Measurements from ENCODE around the gene CALML3. TPM values are rescaled to one million over a fixed set of nuclear protein-coding genes. Genes with fewer than 3 reads are reported as not detected.
A peak's percentile ranks its signal among the peaks of the same experiment; 100 is the strongest.

CALML3 gene
- total RNA-seq, 2 experiments from 2014 or later, result not detected

GRCh38 chr10:5570007-5570655 is 45.4 kb downstream of the CALML3 start:
- DNase-seq (no peak), ATAC-seq (ENCODE audit: low read depth) (no peak)
- POLR2A ChIA-PET, result no interaction called here
- peaks cover 3% of the 10 kb centered on the region for H3K9me3 Mint-ChIP-seq
- no peak overlapping the region for H3K4me3 Mint-ChIP-seq
- H3K27me3 Mint-ChIP-seq, result peaks cover 6% of the 10 kb centered on the region
- no peak overlapping the region for H3K27ac Mint-ChIP-seq
- no peaks in the 10 kb centered on the region for H3K36me3 Mint-ChIP-seq
- peaks cover 8% of the 10 kb centered on the region for H3K4me1 Mint-ChIP-seq

GRCh38 chr10:5570979-5571810 is 46.4 kb downstream of the CALML3 start:
- H3K4me1 Mint-ChIP-seq, result peaks cover 8% of the 10 kb centered on the region
- H3K27ac Mint-ChIP-seq, result no peak overlapping the region
- H3K36me3 Mint-ChIP-seq, result no peaks in the 10 kb centered on the region
- ATAC-seq (ENCODE audit: low read depth) (no peak), DNase-seq (no peak)
- H3K9me3 Mint-ChIP-seq, result peaks cover 3% of the 10 kb centered on the region
- H3K27me3 Mint-ChIP-seq, result peaks cover 6% of the 10 kb centered on the region
- H3K4me3 Mint-ChIP-seq, result no peak overlapping the region
- POLR2A ChIA-PET, result no interaction called here

GRCh38 chr10:5571826-5572225 is 47.1 kb downstream of the CALML3 start:
- POLR2A ChIA-PET, result no interaction called here
- no peak overlapping the region for H3K4me3 Mint-ChIP-seq
- peaks cover 6% of the 10 kb centered on the region for H3K27me3 Mint-ChIP-seq
- ATAC-seq (ENCODE audit: low read depth) (no peak), DNase-seq (no peak)
- peaks cover 3% of the 10 kb centered on the region for H3K9me3 Mint-ChIP-seq
- H3K36me3 Mint-ChIP-seq, result no peaks in the 10 kb centered on the region
- H3K27ac Mint-ChIP-seq, result no peak overlapping the region
- peaks cover 3% of the 10 kb centered on the region for H3K4me1 Mint-ChIP-seq

GRCh38 chr10:5573319-5573950 is 48.7 kb downstream of the CALML3 start:
- peaks cover 3% of the 10 kb centered on the region for H3K4me1 Mint-ChIP-seq
- DNase-seq (no peak), ATAC-seq (ENCODE audit: low read depth) (no peak)
- no peaks in the 10 kb centered on the region for H3K36me3 Mint-ChIP-seq
- POLR2A ChIA-PET, result no interaction called here
- H3K27ac Mint-ChIP-seq, result no peak overlapping the region
- H3K27me3 Mint-ChIP-seq, result peaks cover 6% of the 10 kb centered on the region
- H3K9me3 Mint-ChIP-seq, result peaks cover 5% of the 10 kb centered on the region
- no peak overlapping the region for H3K4me3 Mint-ChIP-seq

GRCh38 chr10:5573968-5574641 is 49.3 kb downstream of the CALML3 start:
- no peaks in the 10 kb centered on the region for H3K36me3 Mint-ChIP-seq
- H3K4me1 Mint-ChIP-seq, result no peaks in the 10 kb centered on the region
- H3K4me3 Mint-ChIP-seq, result no peak overlapping the region
- H3K27ac Mint-ChIP-seq, result no peak overlapping the region
- POLR2A ChIA-PET, result no interaction called here
- H3K9me3 Mint-ChIP-seq, result peaks cover 2% of the 10 kb centered on the region
- DNase-seq (no peak), ATAC-seq (ENCODE audit: low read depth) (no peak)
- H3K27me3 Mint-ChIP-seq, result peaks cover 2% of the 10 kb centered on the region

GRCh38 chr10:5574642-5575131 is 49.9 kb downstream of the CALML3 start:
- DNase-seq, result peak; percentile 15
- H3K27ac Mint-ChIP-seq, result no peak overlapping the region
- H3K27me3 Mint-ChIP-seq, result peaks cover 2% of the 10 kb centered on the region
- POLR2A ChIA-PET, result no interaction called here
- H3K4me1 Mint-ChIP-seq, result no peaks in the 10 kb centered on the region
- no peak for ATAC-seq (ENCODE audit: low read depth)
- peaks cover 2% of the 10 kb centered on the region for H3K9me3 Mint-ChIP-seq
- H3K4me3 Mint-ChIP-seq, result no peak overlapping the region
- no peaks in the 10 kb centered on the region for H3K36me3 Mint-ChIP-seq

- Mint-ChIP-seq H3K27ac (no peak overlapping the region), H3K27me3 (peaks cover 2% of the 10 kb centered on the region), H3K4me1 (no peaks in the 10 kb centered on the region), H3K4me3 (no peak overlapping the region), H3K36me3 (no peaks in the 10 kb centered on the region), H3K9me3 (peaks cover 2% of the 10 kb centered on the region)
- POLR2A ChIA-PET, result no interaction called here
- ATAC-seq (ENCODE audit: low read depth), result no peak
- no peak for DNase-seq
These were observed 50.4 kb downstream of the CALML3 start for GRCh38 chr10:5575144-5575481.

GRCh38 chr10:5575482-5576153 is 50.9 kb downstream of the CALML3 start:
- no peak overlapping the region for H3K4me3 Mint-ChIP-seq
- POLR2A ChIA-PET, result no interaction called here
- peaks cover 2% of the 10 kb centered on the region for H3K9me3 Mint-ChIP-seq
- ATAC-seq (ENCODE audit: low read depth) (no peak), DNase-seq (peak; percentile 17)
- no peaks in the 10 kb centered on the region for H3K4me1 Mint-ChIP-seq
- peaks cover 2% of the 10 kb centered on the region for H3K27me3 Mint-ChIP-seq
- no peak overlapping the region for H3K27ac Mint-ChIP-seq
- no peaks in the 10 kb centered on the region for H3K36me3 Mint-ChIP-seq

GRCh38 chr10:5576154-5576748 is 51.5 kb downstream of the CALML3 start:
- ATAC-seq (ENCODE audit: low read depth) (no peak), DNase-seq (peak; percentile 2)
- no peak overlapping the region for H3K27ac Mint-ChIP-seq
- no peaks in the 10 kb centered on the region for H3K4me1 Mint-ChIP-seq
- peaks cover 2% of the 10 kb centered on the region for H3K27me3 Mint-ChIP-seq
- H3K36me3 Mint-ChIP-seq, result no peaks in the 10 kb centered on the region
- H3K9me3 Mint-ChIP-seq, result peaks cover 2% of the 10 kb centered on the region
- no peak overlapping the region for H3K4me3 Mint-ChIP-seq
- POLR2A ChIA-PET, result no interaction called here

Other genes with a start within 250 kb of the CALML3 start
- not detected for gene UCN3, start 160.0 kb upstream of the CALML3 start, total RNA-seq
- not detected for gene TUBAL3, start 120.1 kb upstream of the CALML3 start, total RNA-seq
- gene NET1, start 112.4 kb upstream of the CALML3 start, total RNA-seq, result 10 to 100 TPM; 20.3 to 22.7 TPM
- not detected for gene CALML5, start 25.4 kb upstream of the CALML3 start, total RNA-seq
- gene ASB13, start 141.6 kb downstream of the CALML3 start, total RNA-seq, result 10 to 100 TPM in 1 of 2 experiments, 1 to 10 TPM in 1; 9.9 to 10.8 TPM
- 10 to 100 TPM; 48.5 to 52.2 TPM for gene TASOR2, start 159.9 kb downstream of the CALML3 start, total RNA-seq

All from activated naive CD8-positive, alpha-beta T cell treated with anti-CD3 and anti-CD28 coated beads, Interleukin-2, amount 10 ng/mL, durations not matched to agents 7 days and 5 days (primary cell).